SK-N-MC (cell line): ENCODE data around the gene KCNT1.

ENCODE experiments used
- EZH2 ChIP-seq: fragments of 200-600 bp; sonication (generic); IDR thresholded peaks from one replicate; pipeline ENCODE4 v1.6.1; 2017; ENCODE audit warnings: antibody characterized with exemption
- POLR2AphosphoS5 ChIP-seq: IDR thresholded peaks from 2 replicates; pipeline ENCODE4 v1.6.1; 2012; ENCODE audit warnings: mild to moderate bottlenecking, low read depth, low read length, borderline replicate concordance

DNA sequence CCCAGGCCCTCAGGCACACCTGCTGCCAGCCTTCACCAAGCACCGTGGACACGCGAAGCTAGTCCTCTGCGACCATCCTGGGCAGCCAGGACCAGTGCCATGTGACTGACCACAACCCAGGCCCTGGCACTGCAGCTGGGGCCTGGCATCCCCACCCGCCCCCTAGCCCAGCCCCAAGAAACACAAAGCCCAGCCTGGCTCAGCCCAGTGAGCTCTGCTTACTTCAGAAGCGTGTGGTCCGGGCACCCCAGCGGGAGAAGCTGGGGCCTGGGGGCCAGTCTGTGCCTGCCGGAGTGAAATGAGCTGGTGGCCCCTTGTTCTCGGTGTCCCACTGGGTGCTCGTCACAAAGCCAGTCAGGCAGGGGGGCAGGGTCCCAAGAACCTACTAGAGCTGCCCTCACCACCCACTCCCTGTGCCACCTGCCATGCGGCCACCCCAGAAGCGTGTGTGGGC is 87.9 kb downstream of the KCNT1 start:
- TF ChIP-seq POLR2AphosphoS5, result no peak
- TF ChIP-seq EZH2, result no peak
